ENCODE data around the gene ARL14.

GRCh38 chr3:160701490-160701889, 24.5 kb downstream of the ARL14 start:
- no peak for TF ChIP-seq POLR2A (IDR thresholded peaks at IDR 0.05; ENCODE audit: low read length)
- no peak for TF ChIP-seq GATA1 (IDR thresholded peaks at IDR 0.05; ENCODE audit: low read depth, low read length)

All from erythroblast (primary cell).